ENCODE measurements around the gene DOK4.

The DOK4 gene

DNA sequence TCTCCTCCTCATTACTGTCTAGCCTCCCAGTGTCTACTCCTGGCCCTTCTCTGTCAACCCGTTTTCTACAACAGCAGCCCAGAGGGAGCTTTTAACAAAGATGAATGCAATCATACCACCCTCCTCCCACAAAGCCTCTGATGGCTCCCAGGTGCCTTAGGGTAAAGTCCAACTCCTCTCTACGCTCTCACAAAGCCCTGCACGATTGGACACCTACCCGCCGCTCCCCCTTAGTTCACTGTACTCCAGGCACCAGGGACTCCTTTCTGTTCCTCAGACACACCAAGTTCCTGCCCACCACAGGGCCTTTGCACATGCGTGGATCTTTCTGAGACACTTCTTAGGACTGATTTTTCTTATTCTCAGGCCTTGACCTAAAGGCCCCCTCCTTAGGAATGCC lies 32.6 kb upstream of the DOK4 start:
- DNase-seq: no peak

DNA sequence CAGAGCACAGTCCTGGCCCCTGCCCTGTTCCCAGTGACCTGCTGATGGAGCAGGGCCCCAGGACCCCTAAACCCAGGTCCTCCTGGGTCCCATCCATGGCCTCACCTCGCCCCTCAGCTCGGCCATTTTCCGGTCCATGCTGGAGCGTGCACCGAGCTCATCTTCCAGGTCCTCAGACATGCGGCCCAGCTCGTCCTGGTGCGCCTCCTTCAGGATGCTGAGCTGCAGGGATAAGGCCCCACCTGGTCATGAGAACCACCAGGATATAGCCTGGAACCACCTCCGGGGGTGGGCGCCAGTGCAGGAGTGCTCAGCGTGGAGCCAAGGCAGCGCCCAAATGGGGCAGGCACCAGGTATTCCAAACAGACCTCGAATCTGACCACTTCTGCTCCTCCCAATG lies 32.2 kb upstream of the DOK4 start:
- no peak for DNase-seq

DNA sequence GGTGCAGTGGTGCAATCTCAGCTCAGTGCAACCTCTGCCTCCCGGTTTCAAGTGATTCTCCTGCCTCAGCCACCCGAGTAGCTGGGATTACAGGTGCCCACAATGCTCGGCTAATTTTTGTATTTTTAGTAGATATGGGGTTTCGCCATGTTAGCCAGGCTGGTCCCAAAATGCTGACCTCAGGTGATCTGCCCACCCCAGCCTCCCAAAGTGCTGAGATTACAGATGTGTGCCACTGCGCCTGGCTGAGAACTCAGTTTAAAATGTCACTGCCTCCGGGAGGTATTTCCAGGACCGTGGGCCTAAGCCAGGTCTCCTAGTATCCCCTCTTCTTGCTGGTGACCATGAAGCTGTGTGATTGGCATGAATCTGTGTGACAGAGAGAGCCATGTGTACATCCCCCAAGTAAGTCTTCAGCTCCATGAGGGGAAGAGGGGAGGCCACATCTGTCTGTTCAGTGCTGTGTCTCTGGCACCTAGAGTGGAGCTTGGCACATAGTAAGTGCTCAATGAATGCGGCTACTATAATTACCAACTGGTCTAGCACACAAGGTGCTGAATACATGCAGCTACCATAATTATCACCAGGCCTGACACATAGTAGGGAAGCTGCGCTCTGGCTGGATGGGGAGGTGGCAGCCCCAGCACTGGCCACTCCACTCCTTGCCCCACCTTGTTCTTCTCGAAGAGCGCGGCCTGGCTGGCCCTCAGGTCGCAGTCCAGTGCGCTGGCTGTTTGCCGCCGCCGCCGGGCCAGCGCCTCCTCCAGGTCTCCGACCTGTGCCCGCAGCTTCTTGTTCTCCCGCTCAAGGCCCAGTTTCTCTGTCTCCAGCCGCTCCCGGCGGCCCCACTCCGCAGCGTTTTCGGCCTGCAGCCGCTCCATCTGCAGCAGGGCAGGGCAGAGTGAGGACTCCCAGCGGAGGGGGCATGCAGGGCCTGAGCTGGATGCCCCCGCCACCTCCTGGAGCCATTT lies 31.4 kb upstream of the DOK4 start:
- DNase-seq: no peak

DNA sequence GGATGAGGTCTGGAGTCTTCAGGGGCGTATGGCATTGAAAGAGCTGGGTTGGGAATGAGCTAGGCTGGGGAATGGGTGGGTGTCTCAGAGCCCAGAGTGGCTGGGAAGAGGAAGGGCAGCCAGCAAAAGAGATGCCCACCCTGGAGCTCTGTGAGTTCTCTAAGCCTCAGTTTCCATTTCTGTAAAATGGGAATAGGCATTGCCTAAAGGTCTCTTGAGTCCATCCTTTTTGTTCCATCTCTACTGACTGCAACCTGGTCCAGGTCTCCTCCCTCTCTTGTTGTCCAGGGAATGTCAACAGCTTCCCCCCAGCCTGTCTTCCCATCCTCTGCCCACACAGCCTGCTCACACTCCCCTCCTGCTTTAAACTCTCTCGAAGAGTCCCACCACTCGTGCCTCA lies 30.5 kb upstream of the DOK4 start:
- no peak for DNase-seq

DNA sequence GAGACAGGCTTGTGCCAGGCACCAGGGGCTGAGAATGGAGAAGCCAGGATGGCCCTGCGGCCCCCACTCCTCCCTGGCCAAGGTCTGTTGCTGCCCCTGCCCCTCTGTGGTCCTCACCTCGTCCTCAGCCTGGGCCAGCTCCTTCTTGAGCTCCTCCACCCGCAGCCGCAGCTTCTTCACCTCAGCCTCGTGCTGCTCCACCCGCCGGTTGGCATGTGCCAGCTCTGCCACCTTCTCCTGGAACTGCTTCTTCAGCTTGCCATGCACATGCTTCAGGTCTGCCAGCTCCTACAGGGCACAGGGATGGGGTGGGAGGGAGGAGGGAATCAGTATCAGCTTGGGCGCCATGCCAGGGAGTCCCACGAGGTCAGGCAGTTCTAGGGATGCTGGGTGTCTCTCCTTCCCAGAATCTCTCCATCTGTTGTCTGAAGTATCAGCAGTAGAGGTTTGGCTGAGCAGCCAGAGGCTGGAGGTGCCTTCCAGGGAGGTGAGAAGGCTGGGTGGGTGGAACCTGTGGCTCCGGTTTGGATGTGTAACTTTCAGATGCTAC lies 30.0 kb upstream of the DOK4 start:
- no peak for DNase-seq

DNA sequence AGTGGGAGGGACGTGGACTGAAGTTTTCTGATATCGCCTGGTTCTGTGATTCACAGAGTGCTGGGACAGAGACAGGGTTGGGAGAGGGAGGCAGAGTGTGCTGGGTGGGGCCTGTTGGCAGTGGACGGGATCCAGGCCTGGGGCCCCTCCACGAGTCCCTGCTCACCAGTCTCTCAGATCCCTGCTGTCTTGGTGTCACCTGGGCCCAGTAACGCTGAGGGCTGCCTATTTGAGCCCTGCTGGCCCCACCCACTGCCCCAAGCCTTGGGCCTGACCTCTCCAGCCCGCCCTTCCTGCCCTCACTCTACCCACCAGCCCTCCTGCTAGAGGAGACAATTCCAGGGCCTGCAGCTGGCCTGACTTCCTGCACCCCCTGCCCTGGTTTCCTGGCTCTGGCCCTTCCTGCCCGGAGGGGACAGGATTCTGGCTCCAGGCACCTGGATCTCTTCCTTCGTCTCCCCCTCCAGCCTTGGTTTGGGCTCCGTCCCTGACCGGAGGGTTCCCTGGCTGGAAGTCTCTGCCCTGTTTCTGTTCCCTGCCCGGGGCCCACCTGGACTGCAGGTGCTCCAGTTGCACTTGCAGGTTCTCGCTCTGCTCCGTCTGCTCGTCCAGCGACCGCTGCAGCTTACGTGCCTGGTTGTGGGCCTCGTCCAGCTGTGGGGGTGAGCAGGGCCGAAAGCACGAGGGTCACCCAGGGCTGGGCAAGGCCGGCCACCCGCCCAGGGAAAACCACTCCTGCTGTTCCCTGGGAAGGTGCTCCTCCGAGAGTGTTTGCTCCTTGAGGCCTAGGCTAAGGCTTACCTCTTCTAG lies 28.7 kb upstream of the DOK4 start:
- DNase-seq: no peak

DNA sequence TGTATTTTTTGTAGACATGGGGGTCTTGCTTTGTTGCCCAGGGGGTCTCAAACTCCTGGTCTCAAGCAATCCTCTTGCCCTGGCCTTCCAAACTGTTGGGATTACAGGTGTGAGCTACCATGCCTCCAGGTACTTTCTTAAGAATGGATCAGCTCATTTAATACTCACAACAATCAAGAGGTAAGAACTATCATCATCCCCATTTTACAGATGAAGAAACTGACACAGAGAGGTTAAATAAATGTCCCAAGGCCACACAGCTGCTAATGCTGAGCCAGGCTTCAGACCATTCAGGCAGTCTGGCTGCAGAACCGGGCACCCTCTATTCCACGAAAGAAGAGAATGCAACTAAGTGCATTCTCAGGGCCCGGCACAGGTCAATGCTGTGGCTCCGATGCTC lies 28.1 kb upstream of the DOK4 start:
- no peak for DNase-seq

DNA sequence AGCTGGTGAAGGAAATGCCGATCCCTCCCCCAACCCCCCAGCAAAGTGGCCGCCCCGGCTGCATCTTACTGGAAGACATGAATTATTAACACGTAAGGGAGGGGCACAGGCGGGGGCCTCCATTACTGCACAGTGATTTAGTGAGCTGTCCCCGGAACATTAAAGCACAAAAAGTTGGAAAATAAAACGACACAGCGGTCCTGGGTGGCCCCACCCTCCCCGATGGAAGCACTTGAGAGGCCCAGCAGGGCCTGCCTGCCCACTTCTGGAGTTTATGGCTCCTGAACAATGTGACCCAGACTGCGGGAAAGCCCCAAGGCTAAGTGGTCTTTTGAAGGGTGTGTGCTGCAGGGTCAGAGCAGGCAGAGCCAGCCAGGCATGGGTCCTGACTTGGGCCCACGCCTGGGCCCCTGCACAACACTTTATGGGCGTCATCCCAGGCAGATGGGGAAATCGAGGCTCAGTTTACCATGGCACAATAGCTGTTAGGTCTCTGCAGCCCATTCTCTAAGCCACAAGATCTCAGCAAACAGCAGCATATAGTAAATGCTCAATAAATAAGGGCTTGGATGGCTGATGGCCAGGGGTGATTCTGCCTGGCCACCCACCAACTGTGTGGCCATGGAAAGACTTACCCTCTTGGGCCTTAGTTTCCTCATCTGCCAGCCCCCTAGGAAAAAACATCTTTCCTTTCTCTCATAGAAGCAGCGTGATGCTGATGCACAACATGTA lies 27.2 kb upstream of the DOK4 start:
- no peak for DNase-seq

DNA sequence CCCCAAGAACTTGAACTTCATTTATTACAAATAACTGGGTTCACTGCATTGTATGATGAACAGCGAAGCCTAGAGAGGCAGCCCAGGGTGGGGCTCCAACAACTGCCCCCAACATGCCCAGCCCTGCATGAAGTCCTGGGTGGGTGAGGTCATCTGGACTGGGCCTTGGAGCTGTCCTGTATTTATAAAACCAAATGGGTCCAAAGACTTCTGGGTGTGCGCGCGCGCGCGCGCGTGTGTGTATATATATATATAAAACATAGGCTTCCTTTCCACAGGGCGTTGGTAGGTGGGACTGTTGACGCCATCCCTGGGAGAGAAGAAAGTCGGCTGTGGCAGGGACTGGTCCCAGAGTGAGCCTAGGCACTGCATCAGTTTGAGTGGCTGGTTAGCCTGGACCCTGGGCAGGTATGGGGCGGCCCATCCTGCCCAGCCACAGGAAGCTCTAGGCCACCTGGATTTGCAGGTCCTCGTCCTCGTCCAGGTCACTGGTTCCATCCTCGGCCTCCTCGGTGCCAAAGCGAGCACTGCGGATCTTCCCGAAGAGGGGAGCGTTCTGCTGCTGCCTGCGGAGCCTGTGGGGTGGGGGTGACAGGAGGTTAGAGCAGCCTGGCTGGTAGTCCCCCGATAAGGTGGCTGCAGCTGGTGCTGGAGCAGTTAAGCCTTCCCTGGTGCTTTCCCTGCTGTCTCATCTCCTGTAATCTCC lies 26.2 kb upstream of the DOK4 start:
- DNase-seq: no peak

DNA sequence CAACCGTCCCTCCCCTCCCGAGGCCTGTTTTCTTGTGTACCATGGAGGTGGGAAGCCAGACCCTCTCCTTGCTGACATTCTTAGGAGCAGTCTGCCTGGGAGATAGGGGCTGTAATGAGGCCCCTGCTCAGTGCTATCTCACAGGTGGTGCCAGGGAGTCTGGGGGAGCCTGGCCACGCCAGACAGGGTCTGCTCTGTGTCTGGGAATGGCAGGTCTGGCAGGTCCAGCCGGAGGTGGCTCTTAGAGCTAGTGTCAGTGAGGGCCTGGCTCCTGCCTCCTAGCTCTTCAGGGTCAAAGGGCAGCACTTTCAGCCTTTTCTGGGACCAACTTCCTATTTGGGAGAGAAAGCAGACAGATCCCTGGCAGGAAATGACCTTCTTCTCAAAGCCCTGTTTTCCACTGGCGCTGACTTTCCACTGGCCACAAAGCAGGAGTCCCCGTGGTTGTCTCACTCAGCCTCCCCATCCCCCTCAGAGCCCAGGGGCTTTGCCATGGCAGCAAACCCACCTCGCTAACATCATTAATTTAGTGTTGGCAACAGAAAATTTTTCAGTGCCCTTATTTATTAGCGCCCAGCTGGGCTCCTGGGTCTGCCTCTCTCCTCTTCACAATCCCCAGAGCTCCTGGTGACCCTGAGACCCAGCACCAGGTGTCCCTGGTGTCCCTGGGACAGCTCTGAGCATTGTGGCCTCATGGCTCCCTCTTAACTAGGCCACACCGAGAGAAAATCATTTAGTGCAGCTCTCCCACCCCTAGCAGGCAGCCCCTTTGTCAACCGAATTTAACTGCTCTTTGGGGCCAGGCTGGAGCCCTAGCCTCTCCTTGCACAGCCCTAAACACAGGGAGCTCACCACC lies 24.0 kb upstream of the DOK4 start:
- DNase-seq: peak; percentile 46

DNA sequence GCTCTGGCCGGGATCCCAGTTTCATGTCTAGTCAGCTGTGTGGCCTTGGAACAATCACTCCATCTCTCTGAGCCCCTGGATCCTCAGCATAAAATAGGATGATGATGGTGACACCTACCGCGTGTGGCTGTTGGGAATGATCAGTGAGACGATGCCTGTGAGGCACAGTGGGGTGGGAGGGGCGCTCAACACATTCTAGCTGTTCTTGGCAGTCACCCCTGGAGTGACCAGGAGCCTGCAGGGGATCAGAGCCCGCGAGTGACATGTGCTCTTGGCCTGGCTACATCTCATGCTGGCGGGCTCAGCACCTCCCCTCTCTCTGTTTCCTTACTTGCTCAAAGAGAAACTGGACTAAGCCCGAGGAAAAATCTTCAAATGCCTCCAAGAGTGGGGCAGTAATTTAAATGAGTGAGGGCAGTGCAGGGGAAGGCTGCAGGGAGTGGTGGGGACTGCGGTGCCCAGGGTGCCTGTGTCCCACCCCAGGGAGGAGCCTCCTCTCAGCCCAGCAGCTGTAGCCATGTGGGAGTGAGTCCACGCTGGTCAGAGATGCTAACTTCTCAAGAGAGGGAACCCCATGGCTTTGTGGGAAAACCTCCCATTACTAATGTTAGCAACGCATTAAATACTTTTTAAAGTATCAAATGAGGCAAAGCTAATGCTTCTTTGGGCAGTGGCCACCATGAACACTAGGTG lies 23.1 kb upstream of the DOK4 start:
- no peak for DNase-seq

DNA sequence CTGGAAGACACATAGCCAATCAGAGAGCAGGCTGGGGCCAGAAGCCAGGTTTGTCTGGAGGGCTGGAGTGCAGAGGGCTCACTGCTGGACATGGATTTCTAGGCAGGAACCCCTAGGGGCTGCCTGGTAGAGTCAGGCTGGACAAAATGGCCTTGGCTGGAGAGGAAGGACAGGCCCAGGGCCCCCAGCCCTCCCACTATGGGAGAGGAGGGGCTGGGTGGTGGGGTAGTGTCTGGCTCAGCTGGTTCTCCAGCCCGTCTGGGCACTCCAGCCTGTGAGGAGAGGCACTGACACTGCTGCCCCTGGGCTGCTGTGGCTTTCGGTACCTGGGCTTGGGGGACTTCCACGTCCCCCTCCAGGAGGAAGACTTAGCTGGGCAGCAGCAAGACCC lies 21.7 kb upstream of the DOK4 start:
- DNase-seq: no peak

DNA sequence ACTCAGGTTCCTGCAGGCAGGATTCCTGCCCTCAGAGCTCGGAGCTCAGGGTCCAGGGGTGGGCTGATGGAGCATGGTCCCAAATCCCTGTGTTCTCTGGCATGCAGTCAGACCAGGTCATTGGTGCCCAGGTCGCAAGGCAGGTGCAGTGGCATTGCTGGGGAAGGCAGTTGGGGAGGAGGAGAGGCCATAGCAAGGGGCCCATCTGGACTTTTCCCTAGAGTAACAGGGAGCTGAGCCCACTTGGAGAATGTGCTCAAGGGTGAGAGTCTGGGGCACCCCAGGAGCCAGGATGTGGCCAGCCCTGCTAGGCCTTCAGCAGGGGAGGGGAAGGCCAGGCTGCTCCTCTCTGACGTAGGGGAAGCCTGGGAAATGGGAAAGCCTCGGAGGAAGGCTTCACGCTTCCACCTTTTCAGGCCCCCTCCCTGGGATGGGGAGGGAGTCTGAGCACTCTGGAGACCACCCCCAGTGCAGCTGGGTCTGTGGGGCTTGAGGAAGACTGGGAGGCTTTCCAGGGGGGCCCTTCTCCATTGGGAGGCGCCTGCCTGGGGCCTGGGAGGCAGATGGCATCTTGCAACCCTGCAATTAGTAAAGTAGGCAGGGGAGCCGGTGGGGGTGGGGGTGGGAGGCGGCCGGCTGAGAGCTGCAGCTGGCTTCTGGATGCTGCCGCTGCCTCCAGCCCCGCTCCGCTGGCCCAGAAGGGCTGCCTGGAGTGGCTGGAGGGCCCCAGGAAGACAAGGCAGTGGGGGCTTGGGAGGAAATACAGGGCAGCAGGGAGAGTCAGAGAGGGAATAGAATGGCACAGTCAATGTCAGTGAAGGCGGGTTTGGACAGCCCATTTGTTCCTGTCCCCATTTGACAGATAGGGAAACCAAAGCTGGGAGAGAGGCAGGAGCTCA lies 21.1 kb upstream of the DOK4 start:
- DNase-seq: peak; percentile 68

DNA sequence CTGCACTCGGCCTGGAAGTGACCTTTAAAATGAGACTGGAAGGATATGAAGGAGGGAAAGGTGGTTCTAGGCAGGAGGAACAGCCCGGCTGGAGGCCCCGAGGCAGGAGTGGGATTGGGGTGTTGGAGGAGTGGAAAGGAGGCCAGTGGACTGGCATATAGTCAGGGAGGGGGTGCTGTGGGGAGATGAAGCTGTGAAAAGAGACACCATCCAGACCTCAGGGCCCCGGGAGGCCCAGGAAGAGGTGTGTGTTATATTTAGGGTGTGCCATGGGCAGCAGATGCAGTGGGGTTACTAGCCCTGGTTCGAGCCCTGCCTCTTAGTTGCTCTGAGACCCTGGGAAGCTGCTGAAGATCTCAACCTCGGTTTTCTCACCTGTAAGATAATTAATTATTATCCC lies 18.9 kb upstream of the DOK4 start:
- no peak for DNase-seq

DNA sequence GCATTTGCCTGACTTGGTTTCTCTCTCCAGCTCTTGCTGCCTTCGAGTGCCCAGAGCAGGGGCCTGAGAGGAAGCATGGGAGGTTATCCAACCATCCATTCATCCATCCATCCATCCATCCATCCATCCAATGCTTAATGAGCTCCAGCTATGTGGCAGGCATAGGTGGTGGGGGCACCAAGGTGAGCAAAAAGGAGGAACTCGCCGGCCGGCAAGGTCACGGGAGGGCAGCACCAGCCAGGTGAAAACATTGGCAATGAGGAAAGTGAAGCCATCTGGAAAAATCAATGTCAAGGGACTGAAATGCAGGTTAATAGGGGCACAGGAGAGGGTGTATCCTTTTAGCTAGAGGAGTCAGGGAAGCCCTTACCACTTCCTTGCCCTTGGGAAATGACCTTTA lies 18.2 kb upstream of the DOK4 start:
- DNase-seq: no peak

DNA sequence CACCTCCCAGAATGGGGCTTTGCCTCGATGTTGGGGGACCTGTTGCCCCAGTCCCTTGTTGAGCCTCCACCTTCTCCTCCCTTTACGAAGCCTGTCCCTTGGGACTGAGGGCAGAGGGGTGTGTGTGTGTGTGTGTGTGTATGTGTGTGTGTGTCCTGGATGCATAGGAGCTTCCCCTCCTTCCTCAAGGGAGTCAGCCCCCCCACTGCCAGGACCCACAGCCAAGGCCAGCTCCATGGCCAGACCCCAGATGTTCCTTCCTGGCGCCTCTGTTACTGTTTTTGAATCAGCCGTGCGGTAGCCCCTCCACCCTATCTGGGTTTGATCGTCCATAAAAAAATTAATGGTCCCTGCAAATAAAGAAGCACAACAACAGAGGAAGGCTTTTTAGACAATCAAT lies 17.7 kb upstream of the DOK4 start:
- DNase-seq: no peak

DNA sequence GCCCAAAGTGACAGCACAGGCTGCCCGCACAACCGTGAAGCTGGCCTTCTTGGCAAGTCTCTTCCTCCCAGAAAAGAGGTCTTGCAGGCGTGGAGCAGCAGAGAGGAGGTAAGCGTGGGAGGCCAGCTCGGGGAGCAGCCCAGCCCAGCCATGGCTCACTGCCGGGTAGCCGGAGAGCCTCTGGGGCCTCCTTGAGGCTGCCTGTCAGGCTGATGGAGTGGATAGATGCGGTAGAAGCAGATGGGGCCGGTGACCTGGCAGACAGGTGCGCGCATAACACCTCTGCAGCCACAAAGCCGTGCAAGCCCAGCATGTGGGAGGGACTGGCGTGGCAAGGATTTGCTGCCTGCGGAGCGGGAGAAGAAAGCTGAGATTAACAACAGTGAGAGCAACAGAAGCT lies 17.1 kb upstream of the DOK4 start:
- no peak for DNase-seq

DNA sequence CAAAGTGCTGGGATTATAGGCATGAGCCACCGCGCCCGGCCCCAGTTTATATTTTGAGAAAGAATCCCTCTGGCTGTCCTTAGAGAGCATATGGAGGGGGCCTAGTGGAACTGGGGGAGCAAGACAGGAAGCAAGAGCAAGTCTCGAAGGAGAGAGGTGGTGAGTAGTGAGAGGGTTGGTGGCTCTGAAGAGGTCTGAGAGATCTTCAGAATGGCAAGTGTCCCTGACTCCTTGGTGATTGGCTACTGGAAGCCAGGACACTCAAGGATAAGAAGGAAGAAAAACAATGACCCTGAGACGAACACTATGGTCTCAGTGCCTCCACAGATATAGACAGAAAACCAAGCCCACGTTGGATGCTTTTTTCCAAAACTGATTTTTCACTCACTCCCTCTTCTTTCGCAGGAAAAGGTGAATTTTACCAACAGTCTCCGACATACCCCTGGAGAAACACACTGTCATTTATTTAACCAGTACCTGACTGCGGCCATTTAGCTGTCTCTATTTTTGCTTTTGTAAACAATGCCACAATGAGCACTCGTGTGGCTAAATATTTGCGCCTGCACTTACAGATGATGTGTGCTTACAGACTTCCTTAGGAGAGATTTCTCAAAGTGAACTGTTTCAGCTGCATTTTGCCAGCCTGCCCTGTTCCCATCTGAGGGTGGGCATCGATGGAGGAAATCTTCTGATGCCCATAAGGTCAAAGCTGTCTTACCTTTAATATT lies 15.9 kb upstream of the DOK4 start:
- no peak for DNase-seq

DNA sequence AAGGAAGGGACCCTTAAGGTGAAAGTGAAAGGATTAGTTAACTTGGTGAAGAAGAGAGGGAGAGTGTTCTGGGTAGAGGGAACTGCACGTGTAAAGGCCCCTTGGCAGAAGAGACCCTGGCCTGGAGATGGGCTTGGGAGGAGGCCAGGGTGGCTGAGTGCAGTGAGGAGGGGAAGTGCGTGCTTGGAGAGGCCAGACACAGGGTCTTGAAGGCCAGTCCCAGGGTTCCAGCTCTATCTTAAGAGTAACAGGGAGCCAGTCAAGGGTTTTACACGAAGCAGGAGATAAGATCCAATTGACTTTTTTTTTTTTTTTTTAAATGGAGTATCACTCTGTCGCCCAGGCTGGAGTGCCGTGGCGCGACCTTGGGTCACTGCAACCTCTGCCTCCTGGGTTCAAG lies 15.2 kb upstream of the DOK4 start:
- no peak for DNase-seq
